GM12878 (cell line): ENCODE measurements around the gene KLHL30. TPM values are rescaled to one million over a fixed set of nuclear protein-coding genes. Genes with fewer than 3 reads are reported as not detected.
A peak's percentile ranks its signal among the peaks of the same experiment; 100 is the strongest.

Experiments
- BCL11A ChIP-seq: IDR thresholded peaks from 2 replicates; pipeline ENCODE4 v1.6.1; 2011; ENCODE audit warnings: low read depth, low read length
- CEBPZ ChIP-seq: fragments of 150-350 bp; IDR thresholded peaks from 2 replicates; pipeline ENCODE4 v1.6.1; 2016; ENCODE audit warnings: low read depth, low read length
- CREB1 ChIP-seq: IDR thresholded peaks from 2 replicates; pipeline ENCODE4 v1.6.1; 2012; ENCODE audit warnings: low read depth, mild to moderate bottlenecking, inconsistent platforms
- DPF2 ChIP-seq: fragments of 450-650 bp; IDR thresholded peaks from 2 replicates; pipeline ENCODE4 v1.6.1; 2017; ENCODE audit warnings: mild to moderate bottlenecking
- E2F8 ChIP-seq: fragments of 450-650 bp; IDR thresholded peaks from 2 replicates; pipeline ENCODE4 v1.6.1; 2018; ENCODE audit warnings: mild to moderate bottlenecking, low read depth, moderate library complexity; ENCODE audit not compliant: partially characterized antibody
- ETV6 ChIP-seq, 2 experiments: fragments of 450-650 bp in 1 of 2; IDR thresholded peaks in 1 of 2; conservative IDR thresholded peaks in 1 of 2; 2 replicates each; pipeline ENCODE4 v1.6.1; 2014; ENCODE audit warnings: antibody characterized with exemption in 1 of 2, borderline replicate concordance in 1 of 2, low read depth in 1 of 2, mild to moderate bottlenecking in 1 of 2, moderate library complexity in 1 of 2
- FOS ChIP-seq: IDR thresholded peaks from 3 replicates; pipeline ENCODE4 v1.6.1; 2011; ENCODE audit warnings: borderline replicate concordance; ENCODE audit not compliant: insufficient read length; ENCODE audit errors: extremely low read depth
- FOXK2 ChIP-seq: fragments of 450-650 bp; IDR thresholded peaks from 2 replicates; pipeline ENCODE4 v1.6.1; 2017; ENCODE audit warnings: mild to moderate bottlenecking, moderate library complexity
- IKZF1 ChIP-seq: fragments of 450-650 bp; conservative IDR thresholded peaks from 2 replicates; pipeline ENCODE4 v1.6.1; 2017; ENCODE audit warnings: antibody characterized with exemption, mild to moderate bottlenecking
- JUNB ChIP-seq: IDR thresholded peaks from 2 replicates; pipeline ENCODE4 v1.6.1; 2016; ENCODE audit warnings: antibody characterized with exemption, mild to moderate bottlenecking
- KAT2A ChIP-seq: conservative IDR thresholded peaks from 2 replicates; pipeline ENCODE4 v1.6.1; 2011; ENCODE audit warnings: low read depth, low read length; ENCODE audit not compliant: control insufficient read depth
- RELB ChIP-seq: fragments of 450-650 bp; IDR thresholded peaks from 2 replicates; pipeline ENCODE4 v1.6.1; 2017; ENCODE audit warnings: low read depth, mild to moderate bottlenecking, moderate library complexity
- SMAD1 ChIP-seq: fragments of 450-650 bp; IDR thresholded peaks from 2 replicates; pipeline ENCODE4 v1.6.1; 2018; ENCODE audit warnings: mild to moderate bottlenecking, low read depth; ENCODE audit not compliant: partially characterized antibody
- SREBF1 ChIP-seq: IDR thresholded peaks from 2 replicates; pipeline ENCODE4 v1.6.1; 2012; ENCODE audit warnings: mild to moderate bottlenecking, low read length
- ZNF217 ChIP-seq: fragments of 450-650 bp; IDR thresholded peaks from 2 replicates; pipeline ENCODE4 v1.6.1; 2017; ENCODE audit warnings: antibody characterized with exemption, mild to moderate bottlenecking
- ZNF24 ChIP-seq: fragments of 450-650 bp; IDR thresholded peaks from 2 replicates; pipeline ENCODE4 v1.6.1; 2017; ENCODE audit warnings: antibody characterized with exemption, mild to moderate bottlenecking
- ZNF687 ChIP-seq: fragments of 450-650 bp; IDR thresholded peaks from 2 replicates; pipeline ENCODE4 v1.6.1; 2017; ENCODE audit warnings: mild to moderate bottlenecking, moderate library complexity
- ZZZ3 ChIP-seq: IDR thresholded peaks from 2 replicates; pipeline ENCODE4 v1.6.1; 2011; ENCODE audit warnings: low read depth; ENCODE audit not compliant: control insufficient read depth, insufficient read length
- polyA plus RNA-seq, 11 experiments: library from polyadenylated mRNA; depleted of rRNA in 4 of 11; unstranded in 6 of 11; stranded (reverse) in 5 of 11; fragments of >200 nt; fragmentation: Nextera tagmentation in 4 of 11; fragmentation: Illumina TruSeq in 1 of 11; extraction: Ambion mirVana in 4 of 11; extraction: Trizol in 1 of 11; gene quantifications; 1 replicate in 1 of 11; 2 replicates in 10 of 11; pipeline versions ENCODE4 v1.2.1 to v1.2.3, GENCODE V29; 2011 to 2016; ENCODE audit warnings: inconsistent platforms in 2 of 11, missing spikeins in 2 of 11, low read depth in 1 of 11
- total RNA-seq, 4 experiments: library from RNA; depleted of rRNA in 3 of 4; stranded (reverse); fragments of >200 nt in 3 of 4; fragmentation: Illumina TruSeq in 1 of 4; extraction: Trizol in 1 of 4; gene quantifications; 2 replicates each; pipeline versions ENCODE4 v1.2.1 to v1.2.3, GENCODE V29; 2013 to 2021

The KLHL30 gene
- total and polyA plus RNA-seq, 10 of the 15 experiments (the other 5 are each of a cell fraction or from before 2014, with no cell fraction given), result 0.03 TPM; not detected in 9

GRCh38 chr2:238108423-238109183 is 29.9 kb upstream of the KLHL30 start (continued):
- TF ChIP-seq CEBPZ (no peak), FOXK2 (no peak), CREB1 (no peak), E2F8 (no peak), RELB (0 out of 2 replicates have a peak, but pooled peaks have one; percentile 14), IKZF1 (peak; percentile 60), ZZZ3 (no peak), DPF2 (peak; percentile 35; the same call in 1 of the 2 replicates), JUNB (no peak), ETV6 (conservative IDR thresholded peaks at IDR 0.05 in 1 of 2, IDR thresholded peaks at IDR 0.05 in 1 of 2; ENCODE audit: borderline replicate concordance in 1 of 2, low read depth in 1 of 2) (no peak), SREBF1 (no peak), ZNF217 (no peak), ZNF687 (0 out of 2 replicates have a peak, but pooled peaks have one; percentile 21), ZNF24 (no peak), BCL11A (no peak), FOS (no peak), KAT2A (no peak), SMAD1 (no peak)
